Peyer's patch (tissue), 4 donors: Measurements from ENCODE around the gene CARD16.

Experiments
- POLR2A ChIP-seq, 2 donors: fragments of 450-650 bp; IDR thresholded peaks; one replicate each; pipeline ENCODE4 v1.5.1; 2017; ENCODE audit warnings: antibody characterized with exemption in 2 of 2, mild to moderate bottlenecking in 2 of 2, moderate library complexity in 2 of 2
- TF ChIP-seq, protein P1 (sequence below), 6 experiments: fragments of 450-650 bp in 4 of 6; fragments of 200-600 bp in 2 of 6; sonication (generic) in 1 of 6; IDR thresholded peaks; one replicate each; pipeline ENCODE4 v1.5.1; 2017 to 2019; ENCODE audit warnings: antibody characterized with exemption in 6 of 6, mild to moderate bottlenecking in 3 of 6, moderate library complexity in 1 of 6

DNA sequence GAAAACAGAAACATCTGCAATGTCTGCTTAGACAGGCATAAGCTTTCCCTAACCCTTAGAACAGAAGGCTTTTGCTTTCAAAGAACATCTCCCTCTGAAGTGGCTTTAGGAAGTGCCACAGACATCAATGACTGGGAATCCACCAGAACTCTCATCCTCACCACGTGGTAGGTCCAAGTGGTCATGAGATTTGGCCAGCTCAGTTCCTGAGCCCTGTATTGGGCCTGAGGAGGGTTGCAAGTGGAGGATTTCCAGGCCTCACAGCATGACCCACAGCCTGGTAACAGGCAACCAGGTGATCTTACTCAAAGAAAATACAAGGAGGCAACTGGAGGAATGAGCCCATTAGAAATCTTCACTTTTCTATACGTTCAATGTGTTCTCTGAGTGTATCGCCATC, 11.8 kb downstream of the CARD16 start:
- TF ChIP-seq, protein P1, sequence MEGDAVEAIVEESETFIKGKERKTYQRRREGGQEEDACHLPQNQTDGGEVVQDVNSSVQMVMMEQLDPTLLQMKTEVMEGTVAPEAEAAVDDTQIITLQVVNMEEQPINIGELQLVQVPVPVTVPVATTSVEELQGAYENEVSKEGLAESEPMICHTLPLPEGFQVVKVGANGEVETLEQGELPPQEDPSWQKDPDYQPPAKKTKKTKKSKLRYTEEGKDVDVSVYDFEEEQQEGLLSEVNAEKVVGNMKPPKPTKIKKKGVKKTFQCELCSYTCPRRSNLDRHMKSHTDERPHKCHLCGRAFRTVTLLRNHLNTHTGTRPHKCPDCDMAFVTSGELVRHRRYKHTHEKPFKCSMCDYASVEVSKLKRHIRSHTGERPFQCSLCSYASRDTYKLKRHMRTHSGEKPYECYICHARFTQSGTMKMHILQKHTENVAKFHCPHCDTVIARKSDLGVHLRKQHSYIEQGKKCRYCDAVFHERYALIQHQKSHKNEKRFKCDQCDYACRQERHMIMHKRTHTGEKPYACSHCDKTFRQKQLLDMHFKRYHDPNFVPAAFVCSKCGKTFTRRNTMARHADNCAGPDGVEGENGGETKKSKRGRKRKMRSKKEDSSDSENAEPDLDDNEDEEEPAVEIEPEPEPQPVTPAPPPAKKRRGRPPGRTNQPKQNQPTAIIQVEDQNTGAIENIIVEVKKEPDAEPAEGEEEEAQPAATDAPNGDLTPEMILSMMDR (IDR thresholded peaks at IDR 0.05) = no peak
- no peak for TF ChIP-seq POLR2A (IDR thresholded peaks at IDR 0.05)
